ENCODE data around the gene NLRP11. TPM values are rescaled to one million over a fixed set of nuclear protein-coding genes. Genes with fewer than 3 reads are reported as not detected.
"Not testable (repeated sequence)": the region's sequence is repeated elsewhere in the genome, so short reads cannot be mapped to it uniquely, and the experiment has no call there.

NLRP11 gene
- total and polyA plus RNA-seq, 4 experiments from 2014 or later = not detected

DNA sequence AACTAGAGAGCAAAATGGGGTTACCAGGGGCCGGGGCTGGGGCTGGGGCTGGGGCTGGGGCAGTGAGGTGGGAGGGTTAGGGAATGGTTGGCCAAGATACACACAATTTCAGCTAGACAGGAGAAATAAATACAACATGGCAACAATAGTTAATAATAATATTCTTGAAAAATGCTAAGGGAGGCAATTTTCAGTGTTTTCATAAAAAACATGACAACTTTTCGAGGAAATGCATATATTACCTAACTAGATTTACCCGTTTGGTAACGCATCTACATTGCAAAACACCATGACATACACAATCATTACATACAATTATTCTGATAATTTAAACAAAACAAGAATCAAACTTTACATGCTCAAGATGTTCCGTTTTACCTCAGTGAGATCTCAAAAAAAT, 50.7 kb downstream of the NLRP11 start:
- Histone ChIP-seq H3K4me1 (ENCODE audit: insufficient read depth, low read length) (no peaks in the 10 kb centered on the region), H3K27me3 (ENCODE audit: insufficient read depth, low read length) (no peaks in the 10 kb centered on the region), H3K9me3 (ENCODE audit: control insufficient read depth in 1 of 2, low read length in 2 of 2) (no peaks in the 10 kb centered on the region), H3K36me3 (ENCODE audit: insufficient read depth, low read length) (no peaks in the 10 kb centered on the region), H3K27ac (ENCODE audit: low read depth, low read length) (no peak overlapping the region), H3K4me3 (ENCODE audit: low read length in 2 of 2) (no peak overlapping the region)
- no peak for DNase-seq
- H3K4me1 Mint-ChIP-seq = no peaks in the 10 kb centered on the region
- no peak overlapping the region for H3K4me3 Mint-ChIP-seq
- H3K27me3 Mint-ChIP-seq = peaks cover 17 to 22% of the 10 kb centered on the region in 2 donors
- H3K36me3 Mint-ChIP-seq = no peaks in the 10 kb centered on the region
- POLR2A ChIA-PET (ENCODE audit: partially characterized antibody) = no interaction called here
- H3K27ac Mint-ChIP-seq = no peak overlapping the region
- intact Hi-C loops (cut with micrococcal nuclease) = no loop called here
- CTCF ChIA-PET (ENCODE audit: partially characterized antibody) = no interaction called here
- H3K9me3 Mint-ChIP-seq = peaks cover 0 to 6% (median 0%) of the 10 kb centered on the region in 8 donors

DNA sequence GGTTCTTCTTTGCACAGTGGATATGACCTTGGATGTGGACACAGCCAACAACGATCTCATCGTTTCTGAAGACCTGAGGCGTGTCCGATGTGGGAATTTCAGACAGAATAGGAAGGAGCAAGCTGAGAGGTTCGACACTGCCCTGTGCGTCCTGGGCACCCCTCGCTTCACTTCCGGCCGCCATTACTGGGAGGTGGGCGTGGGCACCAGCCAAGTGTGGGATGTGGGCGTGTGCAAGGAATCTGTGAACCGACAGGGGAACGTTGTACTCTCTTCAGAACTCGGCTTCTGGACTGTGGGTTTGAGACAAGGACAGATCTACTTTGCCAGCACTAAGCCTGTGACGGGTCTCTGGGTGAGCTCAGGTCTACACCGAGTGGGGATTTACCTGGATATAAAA, 53.5 kb downstream of the NLRP11 start:
- no peaks in the 10 kb centered on the region for H3K9me3 ChIP-seq (ENCODE audit: control insufficient read depth in 1 of 2, low read length in 2 of 2)
- no peaks in the 10 kb centered on the region for H3K27me3 ChIP-seq (ENCODE audit: insufficient read depth, low read length)
- Mint-ChIP-seq H3K9me3 (peaks cover 0 to 6% (median 1%) of the 10 kb centered on the region in 8 donors), H3K36me3 (no peaks in the 10 kb centered on the region), H3K4me1 (no peaks in the 10 kb centered on the region), H3K27me3 (peaks cover 19 to 28% of the 10 kb centered on the region in 2 donors), H3K27ac (no peak overlapping the region), H3K4me3 (no peak overlapping the region)
- H3K4me1 ChIP-seq (ENCODE audit: insufficient read depth, low read length) = no peaks in the 10 kb centered on the region
- no peak overlapping the region for H3K4me3 ChIP-seq (ENCODE audit: low read length in 2 of 2)
- DNase-seq = no peak
- intact Hi-C loops (cut with micrococcal nuclease) = no loop called here
- no peak overlapping the region for H3K27ac ChIP-seq (ENCODE audit: low read depth, low read length)
- ChIA-PET POLR2A (ENCODE audit: partially characterized antibody) (no interaction called here), CTCF (ENCODE audit: partially characterized antibody) (no interaction called here)
- no peaks in the 10 kb centered on the region for H3K36me3 ChIP-seq (ENCODE audit: insufficient read depth, low read length)

DNA sequence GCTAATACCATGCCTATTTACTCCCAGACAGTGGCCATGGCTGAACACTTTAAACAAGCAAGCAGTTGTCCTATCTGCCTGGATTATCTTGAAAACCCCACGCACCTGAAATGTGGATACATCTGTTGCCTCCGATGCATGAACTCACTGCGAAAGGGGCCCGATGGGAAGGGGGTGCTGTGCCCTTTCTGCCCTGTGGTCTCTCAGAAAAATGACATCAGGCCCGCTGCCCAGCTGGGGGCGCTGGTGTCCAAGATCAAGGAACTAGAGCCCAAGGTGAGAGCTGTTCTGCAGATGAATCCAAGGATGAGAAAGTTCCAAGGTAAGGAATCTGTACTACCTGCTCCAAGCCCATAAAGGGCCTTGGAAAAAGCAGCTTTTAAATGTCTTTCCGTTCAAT, 54.3 kb downstream of the NLRP11 start:
- CTCF ChIA-PET (ENCODE audit: partially characterized antibody) = no interaction called here
- no peak overlapping the region for H3K4me3 ChIP-seq (ENCODE audit: low read length in 2 of 2)
- peaks cover 18 to 25% of the 10 kb centered on the region in 2 donors for H3K27me3 Mint-ChIP-seq
- no peak overlapping the region for H3K27ac Mint-ChIP-seq
- H3K27ac ChIP-seq (ENCODE audit: low read depth, low read length) = no peak overlapping the region
- peaks cover 0 to 6% (median 1%) of the 10 kb centered on the region in 8 donors for H3K9me3 Mint-ChIP-seq
- H3K27me3 ChIP-seq (ENCODE audit: insufficient read depth, low read length) = no peaks in the 10 kb centered on the region
- no peak for DNase-seq
- H3K4me1 ChIP-seq (ENCODE audit: insufficient read depth, low read length) = no peaks in the 10 kb centered on the region
- no peak overlapping the region for H3K4me3 Mint-ChIP-seq
- H3K4me1 Mint-ChIP-seq = no peaks in the 10 kb centered on the region
- POLR2A ChIA-PET (ENCODE audit: partially characterized antibody) = no interaction called here
- no peaks in the 10 kb centered on the region for H3K36me3 Mint-ChIP-seq
- intact Hi-C loops (cut with micrococcal nuclease) = no loop called here
- H3K36me3 ChIP-seq (ENCODE audit: insufficient read depth, low read length) = no peaks in the 10 kb centered on the region
- H3K9me3 ChIP-seq (ENCODE audit: control insufficient read depth in 1 of 2, low read length in 2 of 2) = no peaks in the 10 kb centered on the region

DNA sequence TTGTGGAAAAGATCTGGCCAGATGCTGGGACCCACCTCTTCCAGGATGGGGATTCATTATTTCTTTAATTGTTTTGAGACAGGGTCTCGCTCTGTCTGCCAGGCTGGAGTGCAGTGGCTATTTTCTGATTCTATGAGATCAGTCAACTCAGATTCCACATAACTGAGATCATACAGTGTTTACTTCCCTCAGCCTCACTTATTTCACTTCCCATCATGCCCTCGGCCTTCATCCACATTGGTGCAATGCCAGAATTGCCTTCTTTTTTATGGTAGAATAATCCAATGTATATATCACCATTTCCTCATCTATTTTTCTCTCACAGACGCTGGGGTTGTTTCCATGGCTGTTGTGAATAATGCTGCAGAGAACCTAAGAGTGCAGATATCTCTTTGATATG, 62.2 kb downstream of the NLRP11 start:
- H3K27me3 Mint-ChIP-seq = peaks cover 11 to 20% of the 10 kb centered on the region in 2 donors
- H3K4me1 ChIP-seq (ENCODE audit: insufficient read depth, low read length); H3K9me3 ChIP-seq (ENCODE audit: control insufficient read depth in 1 of 2, low read length in 2 of 2); H3K27me3 ChIP-seq (ENCODE audit: insufficient read depth, low read length); DNase-seq; H3K4me3 Mint-ChIP-seq; H3K27ac Mint-ChIP-seq; H3K36me3 ChIP-seq (ENCODE audit: insufficient read depth, low read length); H3K4me1 Mint-ChIP-seq; H3K27ac ChIP-seq (ENCODE audit: low read depth, low read length); H3K4me3 ChIP-seq (ENCODE audit: low read length in 2 of 2); POLR2A ChIA-PET (ENCODE audit: partially characterized antibody); H3K36me3 Mint-ChIP-seq; CTCF ChIA-PET (ENCODE audit: partially characterized antibody); intact Hi-C loops (cut with micrococcal nuclease): not testable (repeated sequence)
- H3K9me3 Mint-ChIP-seq = peaks cover 0 to 19% (median 9%) of the 10 kb centered on the region in 8 donors

DNA sequence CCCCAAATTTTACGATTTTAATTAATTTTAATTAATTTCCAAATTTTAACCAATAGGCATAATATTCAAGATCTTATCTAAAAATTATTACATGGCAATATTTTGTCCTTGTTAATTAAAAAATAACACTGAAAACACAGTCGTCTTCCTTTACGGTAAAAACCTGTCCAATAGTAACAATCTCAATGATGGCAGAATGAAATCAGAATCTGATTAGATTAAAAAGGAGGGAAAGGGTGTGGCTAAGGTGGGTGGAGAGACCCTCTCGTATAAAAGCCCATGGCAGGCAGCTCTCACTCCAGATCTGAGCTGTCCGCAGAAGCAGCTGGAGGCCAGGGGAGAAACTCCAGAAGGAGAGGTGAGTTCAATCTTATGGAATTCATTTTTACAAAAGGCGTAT, 63.0 kb downstream of the NLRP11 start, which contains the start of gene RFPL4AL1:
RFPL4AL1 (plus strand) TSS at position 301 of the 400 bp plus-strand sequence. CDS start 2,687 bp downstream, outside the sequence.
- POLR2A ChIA-PET (ENCODE audit: partially characterized antibody); H3K4me3 Mint-ChIP-seq; H3K27ac Mint-ChIP-seq; H3K27ac ChIP-seq (ENCODE audit: low read depth, low read length); H3K4me3 ChIP-seq (ENCODE audit: low read length in 2 of 2); CTCF ChIA-PET (ENCODE audit: partially characterized antibody); H3K4me1 ChIP-seq (ENCODE audit: insufficient read depth, low read length); H3K9me3 ChIP-seq (ENCODE audit: control insufficient read depth in 1 of 2, low read length in 2 of 2); H3K27me3 ChIP-seq (ENCODE audit: insufficient read depth, low read length); H3K4me1 Mint-ChIP-seq; intact Hi-C loops (cut with micrococcal nuclease); H3K36me3 Mint-ChIP-seq; H3K36me3 ChIP-seq (ENCODE audit: insufficient read depth, low read length); DNase-seq: not testable (repeated sequence)
- Mint-ChIP-seq H3K9me3 (peaks cover 0 to 21% (median 9%) of the 10 kb centered on the region in 8 donors), H3K27me3 (peaks cover 10 to 19% of the 10 kb centered on the region in 2 donors)

DNA sequence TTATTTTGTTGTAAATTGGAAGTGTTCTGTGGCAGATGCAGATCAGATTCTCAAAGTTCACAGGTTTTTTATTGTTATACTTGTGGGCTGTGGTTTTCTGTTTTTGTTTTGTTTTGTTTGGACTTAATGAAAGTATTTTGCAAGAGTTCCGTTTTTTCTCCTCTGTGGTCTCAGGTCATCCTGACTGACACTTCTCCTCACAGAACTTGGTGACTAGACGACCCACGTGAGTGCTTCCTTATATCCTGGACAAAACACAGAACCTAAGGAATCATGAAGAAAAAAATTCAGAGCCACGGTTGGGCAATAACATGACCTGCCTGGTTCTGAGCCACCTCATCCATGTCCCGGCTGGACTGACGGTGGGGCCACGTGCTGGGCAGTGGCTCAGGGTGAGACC, 65.3 kb downstream of the NLRP11 start:
- Mint-ChIP-seq H3K36me3 (no peaks in the 10 kb centered on the region), H3K27me3 (peaks cover 11 to 21% of the 10 kb centered on the region in 2 donors), H3K27ac (no peak overlapping the region), H3K9me3 (peaks cover 0 to 21% (median 9%) of the 10 kb centered on the region in 8 donors), H3K4me1 (no peaks in the 10 kb centered on the region), H3K4me3 (no peak overlapping the region)
- Histone ChIP-seq H3K4me1 (ENCODE audit: insufficient read depth, low read length) (no peaks in the 10 kb centered on the region), H3K27me3 (ENCODE audit: insufficient read depth, low read length) (no peaks in the 10 kb centered on the region), H3K27ac (ENCODE audit: low read depth, low read length) (no peak overlapping the region), H3K4me3 (ENCODE audit: low read length in 2 of 2) (no peak overlapping the region), H3K36me3 (ENCODE audit: insufficient read depth, low read length) (no peaks in the 10 kb centered on the region), H3K9me3 (ENCODE audit: control insufficient read depth in 1 of 2, low read length in 2 of 2) (no peaks in the 10 kb centered on the region)
- ChIA-PET POLR2A (ENCODE audit: partially characterized antibody) (no interaction called here), CTCF (ENCODE audit: partially characterized antibody) (no interaction called here)
- intact Hi-C loops (cut with micrococcal nuclease) = no loop called here
- DNase-seq = no peak

DNA sequence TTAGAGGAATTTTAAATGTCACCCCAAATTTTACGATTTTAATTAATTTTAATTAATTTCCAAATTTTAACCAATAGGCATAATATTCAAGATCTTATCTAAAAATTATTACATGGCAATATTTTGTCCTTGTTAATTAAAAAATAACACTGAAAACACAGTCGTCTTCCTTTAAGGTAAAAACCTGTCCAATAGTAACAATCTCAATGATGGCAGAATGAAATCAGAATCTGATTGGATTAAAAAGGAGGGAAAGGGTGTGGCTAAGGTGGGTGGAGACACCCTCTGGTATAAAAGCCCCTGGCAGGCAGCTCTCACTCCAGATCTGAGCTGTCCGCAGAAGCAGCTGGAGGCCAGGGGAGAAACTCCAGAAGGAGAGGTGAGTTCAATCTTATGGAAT, 73.0 kb downstream of the NLRP11 start, which contains the start of gene RFPL4A:
RFPL4A (plus strand) TSS at position 301 of the 400 bp plus-strand sequence. CDS start 2,704 bp downstream, outside the sequence.
- H3K27me3 Mint-ChIP-seq = peaks cover 16 to 21% of the 10 kb centered on the region in 2 donors
- POLR2A ChIA-PET (ENCODE audit: partially characterized antibody); CTCF ChIA-PET (ENCODE audit: partially characterized antibody); H3K9me3 Mint-ChIP-seq; H3K27me3 ChIP-seq (ENCODE audit: insufficient read depth, low read length); DNase-seq; H3K27ac Mint-ChIP-seq; H3K4me1 Mint-ChIP-seq; intact Hi-C loops (cut with micrococcal nuclease); H3K4me3 ChIP-seq (ENCODE audit: low read length in 2 of 2); H3K9me3 ChIP-seq (ENCODE audit: control insufficient read depth in 1 of 2, low read length in 2 of 2); H3K4me1 ChIP-seq (ENCODE audit: insufficient read depth, low read length); H3K4me3 Mint-ChIP-seq; H3K27ac ChIP-seq (ENCODE audit: low read depth, low read length); H3K36me3 Mint-ChIP-seq; H3K36me3 ChIP-seq (ENCODE audit: insufficient read depth, low read length): not testable (repeated sequence)

DNA sequence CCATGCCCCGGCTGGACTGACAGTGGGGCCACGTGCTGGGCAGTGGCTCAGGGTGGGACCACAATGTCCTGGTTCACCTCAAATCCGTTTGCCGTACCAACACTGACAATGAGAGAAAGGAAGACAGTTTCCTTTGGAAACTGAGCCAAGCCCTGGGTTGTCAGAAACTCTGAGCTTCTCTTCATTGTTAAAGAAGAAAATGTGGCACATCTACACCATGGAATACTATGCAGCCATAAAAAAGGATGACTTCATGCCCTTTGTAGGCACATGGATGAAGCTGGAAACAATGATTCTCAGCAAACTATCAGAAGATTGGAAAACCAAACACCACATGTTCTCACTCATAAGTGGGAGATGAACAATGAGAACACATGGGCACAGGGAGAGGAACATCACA, 75.0 kb downstream of the NLRP11 start:
- H3K27ac ChIP-seq (ENCODE audit: low read depth, low read length); H3K9me3 Mint-ChIP-seq; H3K4me3 Mint-ChIP-seq; H3K4me3 ChIP-seq (ENCODE audit: low read length in 2 of 2); POLR2A ChIA-PET (ENCODE audit: partially characterized antibody); H3K36me3 Mint-ChIP-seq; H3K36me3 ChIP-seq (ENCODE audit: insufficient read depth, low read length); DNase-seq; H3K4me1 ChIP-seq (ENCODE audit: insufficient read depth, low read length); H3K4me1 Mint-ChIP-seq; CTCF ChIA-PET (ENCODE audit: partially characterized antibody); H3K27me3 ChIP-seq (ENCODE audit: insufficient read depth, low read length); intact Hi-C loops (cut with micrococcal nuclease); H3K27ac Mint-ChIP-seq; H3K9me3 ChIP-seq (ENCODE audit: control insufficient read depth in 1 of 2, low read length in 2 of 2): not testable (repeated sequence)
- peaks cover 19 to 24% of the 10 kb centered on the region in 2 donors for H3K27me3 Mint-ChIP-seq
